Neuronal stem cell (in vitro differentiated cells): ENCODE results near the gene BCDIN3D. TPM values are rescaled to one million over a fixed set of nuclear protein-coding genes. Genes with fewer than 3 reads are reported as not detected.

Experiments
- DNase-seq: peaks from one replicate; pipeline ENCODE4 v3.0.0-alpha.2; 2013; ENCODE audit warnings: low spot score
- H2AFZ ChIP-seq: one replicate; pipeline ENCODE4 v1.6.1; 2013; ENCODE audit warnings: mild to moderate bottlenecking, low read length, inconsistent platforms
- H2AK5ac ChIP-seq: 2 replicates; pipeline ENCODE4 v1.6.1; 2013; ENCODE audit warnings: low read depth, mild to moderate bottlenecking, inconsistent platforms, low read length, moderate library complexity, mixed read lengths
- H2BK120ac ChIP-seq: 2 replicates; pipeline ENCODE4 v1.6.1; 2013; ENCODE audit warnings: low read depth, mild to moderate bottlenecking, inconsistent platforms, low read length, moderate library complexity, mixed read lengths
- H2BK12ac ChIP-seq: one replicate; pipeline ENCODE4 v1.6.1; 2013; ENCODE audit warnings: low read length, inconsistent platforms
- H2BK15ac ChIP-seq: 2 replicates; pipeline ENCODE4 v1.6.1; 2013; ENCODE audit warnings: mild to moderate bottlenecking, low read length, inconsistent platforms, mixed read lengths
- H2BK5ac ChIP-seq: one replicate; pipeline ENCODE4 v1.6.1; 2013; ENCODE audit warnings: inconsistent platforms, mild to moderate bottlenecking, low read length, moderate library complexity
- H3K14ac ChIP-seq: one replicate; pipeline ENCODE4 v1.6.1; 2013; ENCODE audit warnings: low read length, inconsistent platforms
- H3K18ac ChIP-seq: 2 replicates; pipeline ENCODE4 v1.6.1; 2013; ENCODE audit warnings: low read length, inconsistent platforms
- H3K23ac ChIP-seq: 2 replicates; pipeline ENCODE4 v1.6.1; 2013; ENCODE audit warnings: low read depth, mild to moderate bottlenecking, mixed read lengths, low read length, inconsistent platforms; ENCODE audit not compliant: poor library complexity
- H3K27ac ChIP-seq: replicated peaks from 3 replicates; pipeline ENCODE4 v1.5.1; 2013; ENCODE audit warnings: low read length, inconsistent platforms
- H3K27me3 ChIP-seq, 3 experiments: 2 replicates each; pipeline ENCODE4 v1.6.1; 2013; ENCODE audit warnings: low read length in 3 of 3, mild to moderate bottlenecking in 2 of 3, inconsistent platforms in 1 of 3, low read depth in 1 of 3, mixed read lengths in 1 of 3, moderate library complexity in 1 of 3; ENCODE audit not compliant: control insufficient read depth in 3 of 3, insufficient read depth in 3 of 3
- H3K36me3 ChIP-seq, 2 donors: replicated peaks in 1 of 2; 2 replicates each; pipeline ENCODE4 v1.6.1; 2013; ENCODE audit warnings: low read length in 2 of 2; ENCODE audit not compliant: control insufficient read depth in 2 of 2, insufficient read depth in 2 of 2
- H3K4ac ChIP-seq: 2 replicates; pipeline ENCODE4 v1.6.1; 2013; ENCODE audit warnings: inconsistent platforms, mild to moderate bottlenecking, low read length, moderate library complexity
- H3K4me1 ChIP-seq, 2 donors: 1 replicate in 1 of 2; 2 replicates in 1 of 2; pipeline ENCODE4 v1.6.1; 2013; ENCODE audit warnings: low read length in 2 of 2, low read depth in 1 of 2; ENCODE audit not compliant: control insufficient read depth in 2 of 2, insufficient read depth in 1 of 2
- H3K4me2 ChIP-seq: one replicate; pipeline ENCODE4 v1.6.1; 2013; ENCODE audit warnings: mild to moderate bottlenecking, low read length, inconsistent platforms; ENCODE audit not compliant: insufficient read depth, poor library complexity, severe bottlenecking
- H3K4me3 ChIP-seq, 2 donors: 2 replicates each; pipeline ENCODE4 v1.5.1; 2013; ENCODE audit warnings: low read length in 2 of 2, mild to moderate bottlenecking in 2 of 2, inconsistent platforms in 1 of 2, moderate library complexity in 1 of 2
- H3K79me1 ChIP-seq: one replicate; pipeline ENCODE4 v1.6.1; 2013; ENCODE audit warnings: low read depth, mild to moderate bottlenecking, inconsistent platforms, low read length, moderate library complexity
- H3K9ac ChIP-seq: one replicate; pipeline ENCODE4 v1.6.1; 2013; ENCODE audit warnings: mild to moderate bottlenecking, low read depth, low read length, inconsistent platforms; ENCODE audit not compliant: poor library complexity
- H3K9me3 ChIP-seq, 2 donors: replicated peaks in 1 of 2; 2 replicates each; pipeline versions ENCODE3 to v1.6.1; 2013; ENCODE audit warnings: low read length in 2 of 2, mild to moderate bottlenecking in 2 of 2, inconsistent platforms in 1 of 2, low read depth in 1 of 2, mixed read lengths in 1 of 2, moderate library complexity in 1 of 2; ENCODE audit not compliant: control insufficient read depth in 2 of 2, insufficient read depth in 1 of 2
- H4K8ac ChIP-seq: one replicate; pipeline ENCODE4 v1.6.1; 2013; ENCODE audit warnings: low read depth, mild to moderate bottlenecking, inconsistent platforms, low read length, moderate library complexity
- H4K91ac ChIP-seq: one replicate; pipeline ENCODE4 v1.6.1; 2013; ENCODE audit warnings: low read length, low read depth, mild to moderate bottlenecking, inconsistent platforms; ENCODE audit not compliant: poor library complexity
- WGBS, 2 donors: extraction: QIAGEN DNeasy Blood & Tissue Kit; methylation state at CpG; one replicate each; pipeline ENCODE4 v1.1.7; 2013; ENCODE audit warnings: missing lambda C conversion rate in 2 of 2, mixed read lengths in 1 of 2; ENCODE audit not compliant: insufficient read length in 2 of 2, insufficient replicate concordance in 1 of 2; ENCODE audit errors: extremely low coverage in 2 of 2; 5-methylcytosine and 5-hydroxymethylcytosine counted together
- polyA plus RNA-seq, 2 experiments: library from polyadenylated mRNA; stranded (reverse); fragments of 200-250 nt; gene quantifications; one replicate each; pipeline ENCODE4 v1.2.3, GENCODE V29; 2013

BCDIN3D gene
- polyA plus RNA-seq (2013, experiment 1 of 2), result 5.6 TPM
- 6.0 TPM for polyA plus RNA-seq (2013, experiment 2 of 2)

GRCh38 chr12:49842519-49843352, at the start of gene BCDIN3D:
TSS of gene BCDIN3D (minus strand) at chr12:49843106. CDS start at chr12:49843087, 19 bp downstream.
- peak within 1 kb of the TSS; percentile 15 for H2BK5ac ChIP-seq
- no peaks in the 10 kb centered on the region for H3K79me1 ChIP-seq
- H2AFZ ChIP-seq, result peak within 1 kb of the TSS; percentile 94
- no peak within 1 kb of the TSS for H4K8ac ChIP-seq
- H3K4ac ChIP-seq, result no peak within 1 kb of the TSS
- H2BK120ac ChIP-seq, result no peak within 1 kb of the TSS
- peaks cover 0 to 4% (median 0%) of the 10 kb centered on the region in 3 experiments for H3K27me3 ChIP-seq
- peak within 1 kb of the TSS; percentile 83 for H3K23ac ChIP-seq
- H4K91ac ChIP-seq, result no peak within 1 kb of the TSS
- no peak within 1 kb of the TSS for H2AK5ac ChIP-seq
- peak within 1 kb of the TSS; percentile 92 for H3K4me2 ChIP-seq
- peaks cover 0 to 6% of the 10 kb centered on the region in 2 donors for H3K36me3 ChIP-seq
- no peaks in the 10 kb centered on the region for H3K9me3 ChIP-seq
- DNase-seq, result peak; percentile 74
- no peak within 1 kb of the TSS for H2BK15ac ChIP-seq
- H2BK12ac ChIP-seq, result no peak within 1 kb of the TSS
- H3K9ac ChIP-seq, result peak within 1 kb of the TSS; percentile 64
- WGBS, 2 donors, result no CpG with 5 or more reads among the region's 55 CpGs
- H3K27ac ChIP-seq, result peak within 1 kb of the TSS; percentile 85
- peak within 1 kb of the TSS; percentile 83 to 94 for H3K4me3 ChIP-seq
- H3K18ac ChIP-seq, result peak within 1 kb of the TSS; percentile 90
- H3K4me1 ChIP-seq, result peaks cover 4 to 5% of the 10 kb centered on the region in 2 donors
- peak within 1 kb of the TSS; percentile 60 for H3K14ac ChIP-seq

- Histone ChIP-seq H3K14ac (no peak overlapping the region), H2AFZ (no peak overlapping the region), H3K27me3 (peaks cover 0 to 62% (median 0%) of the 10 kb centered on the region in 3 experiments), H2BK15ac (no peak overlapping the region), H4K91ac (no peak overlapping the region), H3K4me1 (peaks cover 6 to 10% of the 10 kb centered on the region in 2 donors), H3K4me2 (no peak overlapping the region), H2BK120ac (no peak overlapping the region), H2BK5ac (no peak overlapping the region), H3K4ac (no peak overlapping the region), H4K8ac (no peak overlapping the region), H2AK5ac (peak overlapping the region; percentile 26), H2BK12ac (no peak overlapping the region), H3K4me3 (no peak overlapping the region), H3K9ac (no peak overlapping the region), H3K23ac (peak overlapping the region; percentile 1), H3K27ac (no peak overlapping the region), H3K79me1 (no peaks in the 10 kb centered on the region), H3K18ac (no peak overlapping the region), H3K36me3 (no peaks in the 10 kb centered on the region), H3K9me3 (no peaks in the 10 kb centered on the region)
- DNase-seq, result no peak
- WGBS, 2 donors, result no CpG with 5 or more reads among the region's 10 CpGs
These were observed 49.3 kb upstream of the BCDIN3D start for GRCh38 chr12:49892084-49892731.

DNA sequence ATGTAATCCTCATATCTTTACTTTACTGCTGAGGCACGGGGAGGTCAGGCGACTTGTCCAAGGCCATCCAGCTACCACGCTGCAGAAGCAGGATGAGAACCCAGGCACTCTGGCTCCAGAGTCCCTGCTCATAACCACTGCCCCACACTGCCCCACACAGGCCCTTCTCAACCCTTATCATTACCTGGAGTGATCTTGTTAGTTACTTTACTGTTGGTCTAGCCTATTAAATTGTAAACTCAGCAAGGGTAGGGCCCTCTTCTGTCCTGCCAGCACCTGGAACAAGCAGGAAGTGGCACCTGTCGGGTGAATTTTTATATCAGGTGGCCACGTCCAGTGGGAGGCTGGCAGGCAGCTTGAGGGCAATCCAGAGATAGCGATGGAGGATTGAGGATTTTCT, 48.6 kb upstream of the BCDIN3D start:
- Histone ChIP-seq H3K27me3 (peaks cover 0 to 61% (median 0%) of the 10 kb centered on the region in 3 experiments), H3K79me1 (no peaks in the 10 kb centered on the region), H3K4me1 (peaks cover 6 to 10% of the 10 kb centered on the region in 2 donors), H3K9ac (no peak overlapping the region), H4K91ac (no peak overlapping the region), H3K27ac (no peak overlapping the region), H3K36me3 (no peaks in the 10 kb centered on the region), H3K4me3 (no peak overlapping the region), H2BK12ac (no peak overlapping the region), H2BK15ac (no peak overlapping the region), H2AK5ac (no peak overlapping the region), H3K18ac (no peak overlapping the region), H3K4me2 (no peak overlapping the region), H4K8ac (no peak overlapping the region), H3K9me3 (no peaks in the 10 kb centered on the region), H3K14ac (no peak overlapping the region), H2BK5ac (no peak overlapping the region), H3K23ac (no peak overlapping the region), H3K4ac (no peak overlapping the region), H2BK120ac (no peak overlapping the region), H2AFZ (no peak overlapping the region)
- WGBS, 2 donors, result no CpG with 5 or more reads among the region's 6 CpGs
- DNase-seq, result no peak

DNA sequence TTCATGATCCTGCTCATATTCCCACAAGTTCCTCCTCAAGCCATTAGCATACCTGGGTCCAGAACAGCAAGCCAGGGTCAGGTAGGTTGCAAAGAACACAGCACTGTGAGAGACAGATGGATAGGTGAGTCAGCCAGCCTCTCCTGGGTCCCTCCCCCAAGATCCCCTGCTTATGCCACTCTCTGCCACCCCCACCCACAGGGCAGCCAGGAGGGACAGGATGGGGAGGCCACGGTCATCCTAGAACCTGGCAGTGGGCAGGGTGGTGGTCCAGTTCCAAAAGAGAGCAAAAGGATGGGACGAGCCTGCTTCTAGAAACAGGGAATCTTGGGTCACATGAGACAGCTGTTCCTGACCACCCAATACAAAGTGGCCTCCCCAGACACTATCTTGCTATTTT, 48.1 kb upstream of the BCDIN3D start:
- no peak for DNase-seq
- no CpG with 5 or more reads among the region's 2 CpGs for WGBS, 2 donors
- H2AK5ac ChIP-seq, result no peak overlapping the region

More for the DNA sequence above, 48.1 kb upstream of the BCDIN3D start:
- no peak overlapping the region for H3K14ac ChIP-seq
- H3K36me3 ChIP-seq, result no peaks in the 10 kb centered on the region
- no peak overlapping the region for H4K8ac ChIP-seq
- no peak overlapping the region for H3K4me3 ChIP-seq
- no peak overlapping the region for H3K23ac ChIP-seq
- no peak overlapping the region for H3K18ac ChIP-seq
- H2BK15ac ChIP-seq, result no peak overlapping the region
- peaks cover 0 to 60% (median 0%) of the 10 kb centered on the region in 3 experiments for H3K27me3 ChIP-seq
- H4K91ac ChIP-seq, result no peak overlapping the region
- peaks cover 6 to 10% of the 10 kb centered on the region in 2 donors for H3K4me1 ChIP-seq
- H2BK120ac ChIP-seq, result no peak overlapping the region
- no peak overlapping the region for H2BK5ac ChIP-seq
- no peaks in the 10 kb centered on the region for H3K79me1 ChIP-seq
- H3K9me3 ChIP-seq, result no peaks in the 10 kb centered on the region
- H3K27ac ChIP-seq, result no peak overlapping the region
- H2BK12ac ChIP-seq, result no peak overlapping the region
- H3K4me2 ChIP-seq, result no peak overlapping the region
- H3K4ac ChIP-seq, result no peak overlapping the region
- H2AFZ ChIP-seq, result no peak overlapping the region
- no peak overlapping the region for H3K9ac ChIP-seq
